A549 treated with RU486 at 1 μM for 4 hours (cell line): Measurements from ENCODE around the gene MVB12B. TPM values are rescaled to one million over a fixed set of nuclear protein-coding genes. Genes with fewer than 3 reads are reported as not detected.

Experiments used
- total RNA-seq: library from RNA; stranded (reverse); fragments of 200-300 nt; extraction: Qiagen RNA extraction; gene quantifications from 5 replicates; pipeline ENCODE4 v1.2.3, GENCODE V29; 2022; ENCODE audit warnings: low read depth

Gene MVB12B
- 5.8 to 7.9 TPM (median 7.6 TPM) in 5 replicates for total RNA-seq

GRCh38 chr9:126326228-126327005 is at the start of gene MVB12B:
MVB12B (plus strand) TSS chr9:126326829; CDS start chr9:126326930, 101 bp downstream.

